T-helper 22 cell (primary cell): ENCODE measurements around the gene TESPA1.

Experiments used
- DNase-seq: peaks from one replicate; pipeline ENCODE4 v3.0.0-alpha.2; 2020; ENCODE audit warnings: low read depth

TESPA1 gene

GRCh38 chr12:54983536-54984101 is 943 bp downstream of the TESPA1 start:
- DNase-seq = no peak

DNA sequence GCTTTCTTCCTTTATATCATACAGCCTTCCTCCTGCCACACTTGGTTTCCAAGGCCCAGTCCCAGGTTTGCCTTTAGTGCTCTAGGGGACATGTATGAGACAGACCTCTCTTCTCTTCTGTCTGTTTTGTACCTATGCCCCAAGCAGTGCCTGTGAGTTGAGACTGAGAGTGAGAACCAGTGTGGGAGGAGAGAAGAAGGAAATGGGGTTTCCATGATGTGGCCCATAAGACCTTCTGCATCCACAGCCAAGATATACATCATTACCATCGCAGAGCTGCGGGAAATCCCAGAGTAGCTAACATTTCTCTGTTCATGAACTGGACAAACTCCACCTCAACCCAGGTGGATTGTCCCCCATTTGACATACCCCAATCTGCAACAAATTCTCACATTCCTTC is 2.8 kb downstream of the TESPA1 start:
- DNase-seq = no peak

DNA sequence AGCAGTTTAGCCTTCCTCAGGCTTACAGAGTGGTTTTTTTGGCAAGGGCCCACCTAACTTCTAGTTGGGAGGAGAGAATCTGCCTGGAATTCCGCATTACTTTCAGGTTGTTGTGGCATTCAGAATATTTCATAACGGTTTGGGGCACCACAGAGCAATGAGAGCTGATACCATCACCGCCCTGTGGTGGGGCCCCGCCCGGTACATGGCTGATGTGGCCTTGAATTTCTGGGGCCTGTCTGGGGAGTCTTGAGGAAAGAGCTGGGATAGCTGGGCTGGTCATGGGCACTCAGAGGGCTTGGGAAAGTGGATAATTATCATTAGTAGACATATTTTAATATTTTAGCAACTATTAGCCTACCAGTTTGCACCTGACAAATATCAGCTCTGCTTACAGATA is 4.2 kb downstream of the TESPA1 start:
- DNase-seq = no peak

GRCh38 chr12:54977857-54978256 is 6.7 kb downstream of the TESPA1 start:
- DNase-seq = no peak

DNA sequence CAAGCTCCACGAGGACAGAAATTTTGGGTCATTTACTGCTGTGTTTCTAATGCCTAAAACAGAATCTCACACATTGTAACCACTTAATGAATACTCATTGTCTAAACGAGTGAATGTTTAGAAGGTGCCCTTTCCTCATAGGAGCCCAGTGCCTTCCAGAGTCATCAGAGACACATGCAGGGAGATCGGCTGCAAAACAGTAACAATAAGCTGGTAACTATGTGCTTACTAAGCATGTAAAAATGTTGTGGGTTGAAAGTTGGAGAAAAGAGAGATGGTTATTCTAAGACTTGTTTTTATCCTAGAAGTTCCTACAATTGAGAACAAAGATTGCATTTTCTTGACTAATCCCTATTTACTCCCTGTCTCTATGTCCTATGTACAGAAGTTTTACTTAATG is 7.4 kb downstream of the TESPA1 start:
- no peak for DNase-seq

- no peak for DNase-seq
These were observed 8.7 kb downstream of the TESPA1 start for GRCh38 chr12:54975875-54976274.

- DNase-seq = no peak
These were observed 9.3 kb downstream of the TESPA1 start for GRCh38 chr12:54975272-54975671.

DNA sequence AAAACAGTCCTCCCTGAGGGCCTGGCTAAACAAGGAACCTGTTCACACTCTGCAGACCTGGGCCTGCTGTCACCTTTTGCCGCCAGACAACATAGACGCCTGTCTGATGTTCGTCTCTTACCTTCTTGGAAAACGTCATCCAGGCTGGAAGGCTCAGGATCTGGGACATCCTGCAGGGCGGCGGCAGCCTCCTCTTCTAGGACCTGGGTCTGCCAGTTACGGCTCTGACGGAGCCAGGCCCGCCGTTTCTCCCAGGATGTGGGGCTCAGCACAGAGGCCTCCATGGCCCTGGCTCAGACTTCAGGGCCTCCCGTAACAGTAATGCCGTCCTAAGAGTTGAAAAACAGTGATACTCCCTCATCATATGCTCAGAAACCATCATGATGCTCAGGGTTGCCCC is 10.3 kb downstream of the TESPA1 start:
- DNase-seq = no peak

DNA sequence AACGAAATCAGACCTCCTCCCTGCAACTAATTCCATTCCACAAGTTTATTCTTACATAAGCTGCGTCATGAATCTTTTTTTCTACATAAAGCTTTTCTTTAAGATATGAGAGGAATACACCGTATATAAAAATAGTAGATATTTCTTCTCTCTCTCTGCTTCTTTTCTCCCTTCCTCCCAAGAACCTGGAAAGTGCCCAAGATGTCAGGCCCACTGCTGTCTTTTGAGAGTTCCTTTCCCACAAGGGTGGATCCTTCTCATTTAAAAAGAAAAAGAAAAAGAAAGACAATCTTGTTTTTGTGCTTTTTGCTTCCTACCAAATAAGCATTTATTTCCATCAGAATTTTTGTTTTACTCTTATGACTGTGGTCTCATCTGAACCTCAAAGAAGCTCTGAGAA is 11.0 kb downstream of the TESPA1 start:
- no peak for DNase-seq

DNA sequence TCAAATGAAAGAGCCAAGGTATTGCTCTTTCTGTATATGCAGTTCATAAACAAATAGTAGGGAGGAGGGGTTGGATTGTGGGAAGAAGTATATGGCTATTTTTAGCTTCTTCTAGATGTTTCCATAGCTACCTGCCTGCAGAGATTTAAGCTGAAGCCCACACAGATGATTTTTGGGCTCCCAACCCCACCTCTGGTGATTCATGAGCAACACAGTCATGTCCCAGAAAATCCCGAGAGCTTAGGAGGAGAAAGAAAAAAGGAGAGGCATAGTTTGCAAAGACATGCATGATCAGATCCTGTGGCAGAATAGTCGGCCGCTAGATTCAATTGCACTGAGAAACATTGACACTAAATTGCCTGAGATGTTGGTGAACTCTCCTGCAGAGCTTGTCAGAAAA is 13.8 kb downstream of the TESPA1 start:
- no peak for DNase-seq

DNA sequence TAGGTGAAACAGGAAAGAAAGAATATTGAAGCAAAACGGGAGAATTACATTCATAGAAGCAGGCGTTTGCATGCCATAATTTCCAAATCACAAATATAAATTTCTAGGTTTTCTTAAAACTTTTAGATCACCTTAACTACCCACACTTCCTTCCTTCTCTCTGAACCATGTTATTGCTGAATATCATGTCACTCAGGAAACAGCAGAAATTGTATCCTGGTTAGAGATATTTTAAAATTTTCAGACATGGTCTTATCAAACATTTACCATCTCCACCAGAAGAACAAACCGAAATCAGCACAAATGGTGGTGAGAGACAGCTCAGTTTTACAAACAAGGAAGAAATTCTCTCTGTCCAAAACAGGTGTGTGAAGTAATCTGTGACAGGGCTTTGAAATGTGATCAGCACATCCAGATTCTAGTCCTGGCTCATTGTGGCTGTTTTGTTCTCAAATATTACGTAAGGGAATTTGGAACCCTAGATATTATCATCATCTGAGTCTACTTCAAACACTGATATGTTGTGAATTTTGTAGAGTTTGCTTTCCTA is 16.3 kb downstream of the TESPA1 start:
- no peak for DNase-seq

- no peak for DNase-seq
These were observed 17.1 kb downstream of the TESPA1 start for GRCh38 chr12:54967461-54967860.

DNA sequence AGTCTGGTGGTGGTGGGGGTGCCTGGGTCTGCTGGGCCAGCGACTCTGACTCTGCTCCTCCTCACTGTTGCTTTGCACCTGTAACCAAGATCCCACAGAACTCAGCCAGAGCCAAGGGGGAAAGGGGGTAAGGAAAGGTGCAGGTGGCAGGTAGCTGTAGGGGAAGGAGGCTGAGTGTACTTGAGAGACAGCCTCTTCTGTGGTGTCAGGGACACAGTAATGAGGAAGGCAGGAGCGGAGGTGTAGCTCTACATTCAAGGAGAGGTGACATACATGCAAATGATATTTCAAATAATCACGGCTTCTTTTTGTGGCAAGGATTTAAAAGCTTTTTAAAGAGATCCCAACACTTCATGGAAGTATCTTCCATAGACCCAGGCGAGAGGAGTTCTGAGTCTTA is 23.4 kb downstream of the TESPA1 start:
- DNase-seq = no peak

DNA sequence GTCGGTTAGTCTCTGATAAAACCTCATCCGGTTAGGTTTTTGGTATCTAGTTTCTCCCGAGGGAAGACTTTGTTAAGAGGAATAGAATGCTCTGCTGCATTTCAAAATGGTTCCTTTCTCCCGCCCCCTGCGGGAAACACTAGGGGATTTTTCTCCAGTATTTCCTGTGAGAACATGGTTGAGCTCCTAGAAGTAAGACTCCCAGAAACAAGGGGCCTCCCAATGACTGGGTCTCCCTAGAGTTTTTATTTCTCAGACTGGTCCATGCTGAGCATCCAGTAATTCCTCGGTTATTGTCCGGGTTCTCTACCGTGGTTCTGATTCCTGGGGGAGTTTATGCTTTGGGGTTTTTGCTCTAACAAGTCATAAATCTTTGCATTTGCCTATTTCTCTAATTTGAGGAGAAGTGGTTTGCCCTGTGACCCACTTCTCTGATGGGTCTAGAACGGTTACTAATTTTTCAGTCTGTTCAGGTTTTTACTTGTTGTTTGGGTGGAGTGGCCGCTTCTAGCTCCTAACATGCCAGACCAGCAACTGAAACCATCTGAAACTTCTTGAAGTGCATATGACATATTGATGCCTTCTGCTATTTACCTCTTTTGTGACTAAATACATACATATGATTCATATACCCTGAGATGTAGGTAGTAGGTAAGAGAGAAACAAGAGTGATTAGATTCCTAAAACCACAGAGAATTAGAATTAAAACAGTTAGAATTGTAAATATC is 25.1 kb downstream of the TESPA1 start:
- no peak for DNase-seq

GRCh38 chr12:54958048-54958658 is 26.4 kb downstream of the TESPA1 start:
- DNase-seq = peak; percentile 26

- no peak for DNase-seq
These were observed 27.5 kb downstream of the TESPA1 start for GRCh38 chr12:54956818-54957641.

- DNase-seq = no peak
These were observed 28.2 kb downstream of the TESPA1 start for GRCh38 chr12:54956322-54956721.

DNA sequence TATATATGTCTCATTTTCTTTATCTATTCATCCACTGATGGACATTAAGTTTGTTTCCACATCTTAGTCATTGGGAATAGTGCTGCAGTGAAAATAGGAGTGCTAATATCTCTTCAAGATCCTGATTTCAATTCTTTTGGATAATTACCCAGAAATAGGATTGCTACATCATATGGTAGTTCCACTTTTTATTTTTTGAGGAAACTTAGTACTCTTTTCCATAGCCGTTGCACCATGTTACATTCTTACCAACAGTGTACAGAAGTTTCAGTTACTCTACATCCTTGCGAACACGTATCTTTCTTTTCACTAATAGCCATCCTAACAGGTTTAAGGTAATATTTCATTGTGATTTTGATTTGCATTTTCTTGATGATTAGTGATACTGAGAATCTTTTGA is 29.8 kb downstream of the TESPA1 start:
- DNase-seq = no peak

GRCh38 chr12:54954228-54954627 is 30.3 kb downstream of the TESPA1 start:
- DNase-seq = no peak

GRCh38 chr12:54950071-54950727 is 34.4 kb downstream of the TESPA1 start:
- DNase-seq = no peak

- no peak for DNase-seq
These were observed 35.4 kb downstream of the TESPA1 start for GRCh38 chr12:54949073-54949711.
